Kidney (tissue), 14 donors: ENCODE data around the gene SPATA2L. TPM values are rescaled to one million over a fixed set of nuclear protein-coding genes. Genes with fewer than 3 reads are reported as not detected.

Experiments used
- DNase-seq, 5 donors: peaks; one replicate each; pipeline ENCODE4 v3.0.0-alpha.2; 2013 to 2020
- FAIRE-seq: peaks from 2 replicates; lab custom pipeline; 2012; peaks lifted over from hg19 to GRCh38; lab: Jason Lieb, UNC
- H3K27ac ChIP-seq, 2 donors: one replicate each; pipeline ENCODE4 v1.7.0; 2013; ENCODE audit warnings: low read depth in 2 of 2, low read length in 2 of 2, inconsistent platforms in 1 of 2
- H3K27me3 ChIP-seq: one replicate; pipeline ENCODE4 v1.7.1; 2013; ENCODE audit warnings: low read length, inconsistent platforms; ENCODE audit not compliant: control insufficient read depth, insufficient read depth
- H3K36me3 ChIP-seq, 3 donors: one replicate each; pipeline versions ENCODE4 v1.7.0 to v1.7.1; 2013; ENCODE audit warnings: low read length in 3 of 3, control low read depth in 1 of 3, inconsistent platforms in 1 of 3; ENCODE audit not compliant: insufficient read depth in 3 of 3, control insufficient read depth in 2 of 3
- H3K4me1 ChIP-seq, 3 donors: one replicate each; pipeline versions ENCODE4 v1.7.0 to v1.7.1; 2013; ENCODE audit warnings: low read length in 3 of 3, inconsistent platforms in 1 of 3, low read depth in 1 of 3; ENCODE audit not compliant: control insufficient read depth in 2 of 3, insufficient read depth in 2 of 3
- H3K4me3 ChIP-seq, 3 donors: one replicate each; pipeline versions ENCODE4 v1.7.0 to v1.8.1; 2013; ENCODE audit warnings: low read length in 3 of 3, control low read depth in 1 of 3, inconsistent platforms in 1 of 3
- H3K9ac ChIP-seq, 3 donors: one replicate each; pipeline versions ENCODE4 v1.7.0 to v1.7.1; 2013; ENCODE audit warnings: low read length in 3 of 3, control low read depth in 1 of 3, inconsistent platforms in 1 of 3
- H3K9me3 ChIP-seq, 3 donors: one replicate each; pipeline versions ENCODE4 v1.7.0 to v1.7.1; 2013; ENCODE audit warnings: low read length in 3 of 3, control low read depth in 1 of 3, inconsistent platforms in 1 of 3; ENCODE audit not compliant: control insufficient read depth in 2 of 3, insufficient read depth in 1 of 3
- CTCF ChIP-seq: IDR thresholded peaks from 3 replicates; pipeline ENCODE4 v1.5.1; 2012; ENCODE audit warnings: mild to moderate bottlenecking, moderate library complexity, borderline replicate concordance; ENCODE audit not compliant: insufficient read depth; ENCODE audit errors: extremely low read depth
- intact Hi-C: fragments of 100-400 bp; cut with DNase I; formaldehyde crosslinking; loops from one replicate; pipeline ENCODE4 v1.11.1; 2022
- polyA plus RNA-seq: library from polyadenylated mRNA; stranded (reverse); fragments of 350-450 nt; fragmentation: Illumina TruSeq; extraction: RNeasy Lipid Tissue Mini Kit (QIAGEN cat#74804); gene quantifications from one replicate; pipeline ENCODE4 v1.2.3, GENCODE V29; 2014; ENCODE audit warnings: low read depth, low replicate concordance; ENCODE audit not compliant: insufficient read depth
- total RNA-seq: library from RNA; stranded (reverse); fragmentation: NEBNext Ultra II Directional; extraction: Animal tissue kit (Norgen Biotek cat#: 25700); gene quantifications from one replicate; pipeline ENCODE4 v1.2.1, GENCODE V29; 2021
- donor health status: control.
- donor health status: control.
- donor health status: control.
- donor health status: control.
- donor health status: control.
- donor health status: DM: yes; HTN: yes; CAD: no.
- donor health status: Normal renal cell carcinoma (clear cell type).

Gene SPATA2L
- total and polyA plus RNA-seq, 2 donors from 2014 or later: 12.6 to 15.1 TPM

- peaks cover 0 to 3% (median 3%) of the 10 kb centered on the region in 3 donors for H3K36me3 ChIP-seq
- no peaks in the 10 kb centered on the region for H3K27me3 ChIP-seq
- peaks cover 0 to 13% (median 5%) of the 10 kb centered on the region in 3 donors for H3K4me1 ChIP-seq
- DNase-seq: no peak
- no peak overlapping the region for H3K27ac ChIP-seq
- no peak overlapping the region for H3K9ac ChIP-seq
- intact Hi-C loops: no loop called here
- FAIRE-seq: no peak
- H3K4me3 ChIP-seq: no peak overlapping the region
- no peak for TF ChIP-seq CTCF
- no peaks in the 10 kb centered on the region for H3K9me3 ChIP-seq
Measured at GRCh38 chr16:89653656-89654295, 47.7 kb downstream of the SPATA2L start.

- Histone ChIP-seq H3K27ac (no peak overlapping the region), H3K4me3 (no peak overlapping the region), H3K4me1 (peaks cover 0 to 4% (median 0%) of the 10 kb centered on the region in 3 donors), H3K9ac (no peak overlapping the region), H3K36me3 (peaks cover 2 to 7% (median 3%) of the 10 kb centered on the region in 3 donors), H3K9me3 (no peaks in the 10 kb centered on the region), H3K27me3 (no peaks in the 10 kb centered on the region)
- no peak for TF ChIP-seq CTCF
- no peak for FAIRE-seq
- no peak for DNase-seq
- intact Hi-C loops: no loop called here
Measured at GRCh38 chr16:89651584-89651983, 49.9 kb downstream of the SPATA2L start.

- Histone ChIP-seq H3K4me3 (no peak overlapping the region), H3K9me3 (no peaks in the 10 kb centered on the region), H3K9ac (no peak overlapping the region), H3K27me3 (no peaks in the 10 kb centered on the region), H3K27ac (no peak overlapping the region), H3K4me1 (no peaks in the 10 kb centered on the region), H3K36me3 (peaks cover 2 to 14% (median 12%) of the 10 kb centered on the region in 3 donors)
- intact Hi-C loops: loop anchor here (10.0 kb wide), 1 partner anchor 72 kb away; the partner anchor contains the start of gene CPNE7
- DNase-seq: no peak
- FAIRE-seq: no peak
- TF ChIP-seq CTCF: no peak
Measured at GRCh38 chr16:89646906-89647305, 54.6 kb downstream of the SPATA2L start.

Other genes with a start within 250 kb of the SPATA2L start
- gene ANKRD11, start 211.1 kb downstream of the SPATA2L start, total RNA-seq: 154 TPM
- 36.2 TPM for gene ANKRD11, start 211.1 kb downstream of the SPATA2L start, polyA plus RNA-seq
- 108 TPM for gene SPG7, start 193.3 kb downstream of the SPATA2L start, total RNA-seq
- 71.0 TPM for gene SPG7, start 193.3 kb downstream of the SPATA2L start, polyA plus RNA-seq
- gene RPL13, start 141.0 kb downstream of the SPATA2L start, total RNA-seq: 1,694 TPM
- gene RPL13, start 141.0 kb downstream of the SPATA2L start, polyA plus RNA-seq: 3,146 TPM
- 13.7 TPM for gene CPNE7, start 125.9 kb downstream of the SPATA2L start, total RNA-seq
- 1.5 TPM for gene CPNE7, start 125.9 kb downstream of the SPATA2L start, polyA plus RNA-seq
- 24.2 TPM for gene DPEP1, start 88.1 kb downstream of the SPATA2L start, total RNA-seq
- gene DPEP1, start 88.1 kb downstream of the SPATA2L start, polyA plus RNA-seq: 433 TPM
- gene CHMP1A, start 44.0 kb downstream of the SPATA2L start, total RNA-seq: 96.1 TPM
- 71.3 TPM for gene CHMP1A, start 44.0 kb downstream of the SPATA2L start, polyA plus RNA-seq
- 16.3 TPM for gene SPATA33, start 43.9 kb downstream of the SPATA2L start, total RNA-seq
- 13.4 TPM for gene SPATA33, start 43.9 kb downstream of the SPATA2L start, polyA plus RNA-seq
- gene CDK10, start 15.0 kb downstream of the SPATA2L start, total RNA-seq: 118 TPM
- 82.6 TPM for gene CDK10, start 15.0 kb downstream of the SPATA2L start, polyA plus RNA-seq
- gene VPS9D1, start 19.2 kb upstream of the SPATA2L start, total RNA-seq: 24.4 TPM
- 18.3 TPM for gene VPS9D1, start 19.2 kb upstream of the SPATA2L start, polyA plus RNA-seq
- gene ZNF276, start 19.8 kb upstream of the SPATA2L start, total RNA-seq: 35.4 TPM
- gene ZNF276, start 19.8 kb upstream of the SPATA2L start, polyA plus RNA-seq: 16.4 TPM
- 8.9 TPM for gene FANCA, start 114.9 kb upstream of the SPATA2L start, total RNA-seq
- gene FANCA, start 114.9 kb upstream of the SPATA2L start, polyA plus RNA-seq: 2.2 TPM
- gene SPIRE2, start 126.8 kb upstream of the SPATA2L start, total RNA-seq: 6.5 TPM
- gene SPIRE2, start 126.8 kb upstream of the SPATA2L start, polyA plus RNA-seq: 2.9 TPM
- 209 TPM for gene TCF25, start 171.9 kb upstream of the SPATA2L start, total RNA-seq
- 157 TPM for gene TCF25, start 171.9 kb upstream of the SPATA2L start, polyA plus RNA-seq
- 13.5 TPM for gene MC1R, start 217.2 kb upstream of the SPATA2L start, total RNA-seq
- 2.1 TPM for gene MC1R, start 217.2 kb upstream of the SPATA2L start, polyA plus RNA-seq
- gene TUBB3, start 221.6 kb upstream of the SPATA2L start, total RNA-seq: 35.0 TPM
- gene TUBB3, start 221.6 kb upstream of the SPATA2L start, polyA plus RNA-seq: 3.4 TPM
- 66.2 TPM for gene DEF8, start 247.1 kb upstream of the SPATA2L start, total RNA-seq
- gene DEF8, start 247.1 kb upstream of the SPATA2L start, polyA plus RNA-seq: 39.3 TPM